ENCODE results near the gene FBXO21.

Gene FBXO21

GRCh38 chr12:117235261-117235660 lies 45.0 kb upstream of the FBXO21 start:
- no peak for ATAC-seq

DNA sequence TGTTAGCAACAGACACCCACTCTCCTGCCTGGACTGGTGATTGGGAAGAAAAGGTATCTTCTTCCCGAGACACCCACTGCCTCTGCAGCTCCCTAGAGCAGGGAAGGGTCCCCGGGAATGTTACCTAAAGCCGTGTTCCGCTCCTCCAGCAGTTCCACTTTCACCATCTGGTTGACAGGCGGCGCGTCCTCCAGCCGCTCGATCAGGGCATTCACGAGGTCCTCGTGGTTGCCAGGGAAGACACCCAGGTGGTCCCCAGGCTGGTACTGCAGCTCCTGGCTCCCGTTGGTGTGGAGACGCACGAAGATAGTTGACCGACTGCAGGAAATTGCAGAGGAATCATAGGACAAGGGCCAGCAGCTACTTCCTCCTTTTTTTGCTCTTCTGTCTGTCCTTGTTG lies 44.2 kb upstream of the FBXO21 start:
- TF ChIP-seq GLIS3 (CRISPR knock-in tag; IDR thresholded peaks at IDR 0.05) (no peak), TCF4 (CRISPR knock-in tag; IDR thresholded peaks at IDR 0.05; ENCODE audit: borderline replicate concordance) (no peak), POU6F1 (CRISPR knock-in tag; IDR thresholded peaks at IDR 0.05; ENCODE audit: borderline replicate concordance, low read depth) (no peak), ZNF70 (CRISPR knock-in tag; IDR thresholded peaks at IDR 0.05) (no peak)
- ATAC-seq: no peak

More at GRCh38 chr12:117235261-117235660, 45.0 kb upstream of the FBXO21 start:
- no peak for TF ChIP-seq ZFP30 (CRISPR knock-in tag; IDR thresholded peaks at IDR 0.05)
- TF ChIP-seq PATZ1 (CRISPR knock-in tag; IDR thresholded peaks at IDR 0.05; ENCODE audit: borderline replicate concordance): no peak
- no peak for TF ChIP-seq TOX (CRISPR knock-in tag; IDR thresholded peaks at IDR 0.05; ENCODE audit: borderline replicate concordance)
- no peak for TF ChIP-seq TCF4 (CRISPR knock-in tag; IDR thresholded peaks at IDR 0.05; ENCODE audit: borderline replicate concordance)
- TF ChIP-seq PPARA (CRISPR knock-in tag; IDR thresholded peaks at IDR 0.05; ENCODE audit: borderline replicate concordance): no peak
- TF ChIP-seq ARNTL (CRISPR knock-in tag; IDR thresholded peaks at IDR 0.05; ENCODE audit: borderline replicate concordance, low read depth): no peak
- TF ChIP-seq RARB (CRISPR knock-in tag; IDR thresholded peaks at IDR 0.05): no peak
- TF ChIP-seq, protein P1, sequence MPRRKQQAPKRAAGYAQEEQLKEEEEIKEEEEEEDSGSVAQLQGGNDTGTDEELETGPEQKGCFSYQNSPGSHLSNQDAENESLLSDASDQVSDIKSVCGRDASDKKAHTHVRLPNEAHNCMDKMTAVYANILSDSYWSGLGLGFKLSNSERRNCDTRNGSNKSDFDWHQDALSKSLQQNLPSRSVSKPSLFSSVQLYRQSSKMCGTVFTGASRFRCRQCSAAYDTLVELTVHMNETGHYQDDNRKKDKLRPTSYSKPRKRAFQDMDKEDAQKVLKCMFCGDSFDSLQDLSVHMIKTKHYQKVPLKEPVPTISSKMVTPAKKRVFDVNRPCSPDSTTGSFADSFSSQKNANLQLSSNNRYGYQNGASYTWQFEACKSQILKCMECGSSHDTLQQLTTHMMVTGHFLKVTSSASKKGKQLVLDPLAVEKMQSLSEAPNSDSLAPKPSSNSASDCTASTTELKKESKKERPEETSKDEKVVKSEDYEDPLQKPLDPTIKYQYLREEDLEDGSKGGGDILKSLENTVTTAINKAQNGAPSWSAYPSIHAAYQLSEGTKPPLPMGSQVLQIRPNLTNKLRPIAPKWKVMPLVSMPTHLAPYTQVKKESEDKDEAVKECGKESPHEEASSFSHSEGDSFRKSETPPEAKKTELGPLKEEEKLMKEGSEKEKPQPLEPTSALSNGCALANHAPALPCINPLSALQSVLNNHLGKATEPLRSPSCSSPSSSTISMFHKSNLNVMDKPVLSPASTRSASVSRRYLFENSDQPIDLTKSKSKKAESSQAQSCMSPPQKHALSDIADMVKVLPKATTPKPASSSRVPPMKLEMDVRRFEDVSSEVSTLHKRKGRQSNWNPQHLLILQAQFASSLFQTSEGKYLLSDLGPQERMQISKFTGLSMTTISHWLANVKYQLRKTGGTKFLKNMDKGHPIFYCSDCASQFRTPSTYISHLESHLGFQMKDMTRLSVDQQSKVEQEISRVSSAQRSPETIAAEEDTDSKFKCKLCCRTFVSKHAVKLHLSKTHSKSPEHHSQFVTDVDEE (CRISPR knock-in tag; IDR thresholded peaks at IDR 0.05): no peak
- no peak for TF ChIP-seq ZNF70 (CRISPR knock-in tag; IDR thresholded peaks at IDR 0.05)
- TF ChIP-seq ESRRG (CRISPR knock-in tag; IDR thresholded peaks at IDR 0.05): no peak
- no peak for TF ChIP-seq CREB5 (CRISPR knock-in tag; IDR thresholded peaks at IDR 0.05; ENCODE audit: low read depth)
- TF ChIP-seq ISL1 (CRISPR knock-in tag; IDR thresholded peaks at IDR 0.05): no peak
- TF ChIP-seq ZNF8 (CRISPR knock-in tag; IDR thresholded peaks at IDR 0.05): no peak
- no peak for TF ChIP-seq ZFP3 (CRISPR knock-in tag; IDR thresholded peaks at IDR 0.05)
- no peak for TF ChIP-seq CSDC2 (CRISPR knock-in tag; IDR thresholded peaks at IDR 0.05)
- TF ChIP-seq SNAI2 (CRISPR knock-in tag; IDR thresholded peaks at IDR 0.05): no peak
- TF ChIP-seq ZC3H10 (CRISPR knock-in tag; IDR thresholded peaks at IDR 0.05): no peak
- no peak for TF ChIP-seq POU6F1 (CRISPR knock-in tag; IDR thresholded peaks at IDR 0.05; ENCODE audit: borderline replicate concordance, low read depth)
- no peak for TF ChIP-seq ZNF565 (CRISPR knock-in tag; conservative IDR thresholded peaks at IDR 0.05; ENCODE audit: low read depth)

DNA sequence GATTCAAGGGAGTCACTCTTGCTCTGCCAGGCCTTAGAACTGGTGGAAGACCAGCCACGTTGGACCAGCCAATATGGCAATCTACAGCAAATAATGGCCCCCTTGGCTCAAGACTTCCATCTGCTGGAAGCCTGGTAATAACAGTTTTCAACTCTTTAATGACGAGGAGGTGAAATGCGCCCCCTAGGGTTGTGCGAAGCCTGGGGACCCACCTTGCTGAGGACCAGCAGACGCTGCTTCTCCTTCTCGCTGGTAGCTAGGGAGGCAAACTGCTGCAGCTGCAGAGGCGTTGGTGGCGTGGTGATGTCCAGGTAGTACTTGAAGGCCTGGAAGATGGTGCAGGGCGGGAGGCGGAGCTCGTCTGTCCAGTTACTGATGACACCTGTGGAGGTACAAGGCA lies 41.5 kb upstream of the FBXO21 start:
- TF ChIP-seq ZNF8 (CRISPR knock-in tag; IDR thresholded peaks at IDR 0.05) (no peak), ZFP3 (CRISPR knock-in tag; IDR thresholded peaks at IDR 0.05) (no peak), TCF4 (CRISPR knock-in tag; IDR thresholded peaks at IDR 0.05; ENCODE audit: borderline replicate concordance) (no peak), CSDC2 (CRISPR knock-in tag; IDR thresholded peaks at IDR 0.05) (no peak), ZNF70 (CRISPR knock-in tag; IDR thresholded peaks at IDR 0.05) (no peak), CSRNP3 (CRISPR knock-in tag; IDR thresholded peaks at IDR 0.05) (no peak), POU6F1 (CRISPR knock-in tag; IDR thresholded peaks at IDR 0.05; ENCODE audit: borderline replicate concordance, low read depth) (no peak), RARB (CRISPR knock-in tag; IDR thresholded peaks at IDR 0.05) (no peak), ARNTL (CRISPR knock-in tag; IDR thresholded peaks at IDR 0.05; ENCODE audit: borderline replicate concordance, low read depth) (no peak), GLIS3 (CRISPR knock-in tag; IDR thresholded peaks at IDR 0.05) (no peak)
- no peak for ATAC-seq

Data from SK-N-SH treated with all-trans-retinoic acid at 6 μM for 48 hours (cell line).